Measurements from ENCODE around the gene SLC35G6.
A peak's percentile ranks its signal among the peaks of the same experiment; 100 is the strongest.

GRCh38 chr17:7483255-7484066, 2.2 kb downstream of the SLC35G6 start:
- TF ChIP-seq CTCF (optimal IDR thresholded peaks at IDR 0.05 in 1 of 3, IDR thresholded peaks at IDR 0.05 in 1 of 3, conservative IDR thresholded peaks at IDR 0.05 in 1 of 3; ENCODE audit: extremely low read depth in 1 of 3, insufficient read depth in 2 of 3, low read length in 3 of 3) (peak in 1 of 3 experiments; percentile 25), EZH2 (IDR thresholded peaks at IDR 0.05; ENCODE audit: low read length) (no peak)
